H54 (cell line): ENCODE measurements around the gene ABCC6.
"Not testable (repeated sequence)": the region's sequence is repeated elsewhere in the genome, so short reads cannot be mapped to it uniquely, and the experiment has no call there.

ENCODE experiments used
- DNase-seq: peaks from one replicate; pipeline ENCODE4 v3.0.0; 2011; ENCODE audit warnings: low spot score, mixed read lengths; ENCODE audit not compliant: insufficient read length
- FAIRE-seq: peaks from 3 replicates; lab custom pipeline; 2011; peaks lifted over from hg19 to GRCh38; lab: Jason Lieb, UNC
- POLR2A ChIP-seq: IDR thresholded peaks from 2 replicates; pipeline ENCODE4 v1.6.1; 2011; ENCODE audit warnings: low read depth, mild to moderate bottlenecking, low read length

ABCC6 gene

DNA sequence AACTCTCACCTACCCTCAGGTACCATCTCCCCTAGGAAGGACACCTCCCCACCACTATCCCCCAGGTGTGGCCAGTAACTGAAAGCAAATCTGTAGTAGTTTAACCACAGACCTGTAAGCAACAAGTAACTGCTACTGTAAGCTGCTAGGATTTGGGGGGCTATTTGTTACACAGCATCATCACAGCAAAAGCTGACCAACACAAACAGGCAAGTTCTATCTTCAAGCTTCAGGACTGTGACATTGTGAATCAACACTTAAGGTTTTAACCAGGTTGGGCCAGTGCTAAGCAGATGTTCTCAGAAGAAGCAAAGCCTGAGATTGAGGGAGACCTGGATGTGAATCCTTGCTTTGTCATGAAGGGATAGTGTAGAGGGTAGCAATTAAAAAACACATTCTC is 47.0 kb downstream of the ABCC6 start:
- DNase-seq: no peak
- no peak for FAIRE-seq
- TF ChIP-seq POLR2A: no peak

DNA sequence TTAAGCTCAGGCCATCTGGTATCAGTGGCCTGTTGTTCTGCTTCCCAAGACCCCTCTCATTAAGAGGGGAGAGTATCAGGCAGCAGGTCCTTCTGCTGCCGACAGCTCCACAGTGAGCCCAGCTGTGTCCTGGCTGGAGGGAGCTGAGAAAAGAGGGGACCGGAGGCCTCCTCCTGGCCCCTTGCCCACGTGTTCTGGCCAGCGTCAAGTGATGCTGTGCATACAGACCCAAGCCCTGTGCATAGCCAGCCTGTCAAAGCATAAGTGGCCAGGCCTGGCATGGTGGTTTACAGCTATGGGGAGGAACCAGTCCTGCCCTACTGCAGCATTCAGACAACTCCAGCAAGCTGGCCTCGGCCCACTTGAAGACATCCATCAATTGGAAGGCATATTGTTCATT is 48.0 kb downstream of the ABCC6 start:
- no peak for TF ChIP-seq POLR2A
- FAIRE-seq (no peak), DNase-seq (no peak)

- no peak for DNase-seq
- no peak for FAIRE-seq
- TF ChIP-seq POLR2A: no peak
Observed at GRCh38 chr16:16172991-16173390, 50.3 kb downstream of the ABCC6 start.

DNA sequence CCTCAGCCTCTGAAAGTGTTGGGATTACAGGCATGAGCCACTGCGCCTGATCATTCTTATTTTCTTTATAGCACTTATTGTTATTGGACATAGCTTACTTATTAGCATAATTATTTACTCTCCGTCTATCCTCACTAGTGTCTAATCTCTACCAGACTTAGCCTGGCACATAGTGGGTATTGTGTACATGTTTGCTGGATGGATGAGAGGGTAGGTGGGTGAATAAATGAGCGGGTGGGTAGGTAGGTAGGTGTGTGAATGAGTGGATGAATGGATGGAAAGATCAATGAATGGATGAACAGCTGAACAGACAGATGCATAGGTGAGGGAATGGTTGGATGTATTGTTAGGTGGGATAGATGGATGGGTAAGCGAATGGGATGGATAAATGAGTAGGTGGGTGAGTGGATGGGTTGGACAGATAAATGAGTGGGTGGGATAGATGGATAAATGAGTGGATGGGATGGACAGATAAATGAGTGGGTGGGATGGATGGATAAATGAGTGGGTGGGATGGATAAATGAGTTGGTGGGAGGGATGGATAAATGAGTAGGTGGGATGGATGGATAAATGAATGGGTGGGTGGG is 51.9 kb downstream of the ABCC6 start:
- FAIRE-seq: no peak
- no peak for DNase-seq
- TF ChIP-seq POLR2A: no peak

GRCh38 chr16:16169615-16170014 is 53.7 kb downstream of the ABCC6 start:
- TF ChIP-seq POLR2A: no peak
- FAIRE-seq: no peak
- no peak for DNase-seq

DNA sequence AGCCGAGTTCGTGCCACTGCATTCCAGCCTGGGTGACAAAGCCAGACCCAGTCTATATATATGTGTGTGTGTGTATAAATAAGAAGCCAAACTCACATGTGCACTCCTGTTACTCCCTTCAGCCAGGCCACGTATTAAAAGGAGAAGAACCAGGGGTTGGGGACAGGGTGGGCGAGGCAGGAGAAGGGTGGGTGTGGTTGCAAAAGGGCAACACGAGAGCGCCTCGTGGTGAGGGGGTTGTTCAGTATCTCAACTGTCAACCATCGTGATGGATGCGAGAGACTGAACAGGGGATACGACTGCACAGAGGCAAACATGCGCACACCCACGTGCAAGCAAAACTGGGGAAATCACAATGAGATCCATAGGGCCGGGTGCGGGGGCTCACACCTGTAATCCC is 54.9 kb downstream of the ABCC6 start:
- FAIRE-seq (no peak), DNase-seq (no peak)
- TF ChIP-seq POLR2A: no peak

DNA sequence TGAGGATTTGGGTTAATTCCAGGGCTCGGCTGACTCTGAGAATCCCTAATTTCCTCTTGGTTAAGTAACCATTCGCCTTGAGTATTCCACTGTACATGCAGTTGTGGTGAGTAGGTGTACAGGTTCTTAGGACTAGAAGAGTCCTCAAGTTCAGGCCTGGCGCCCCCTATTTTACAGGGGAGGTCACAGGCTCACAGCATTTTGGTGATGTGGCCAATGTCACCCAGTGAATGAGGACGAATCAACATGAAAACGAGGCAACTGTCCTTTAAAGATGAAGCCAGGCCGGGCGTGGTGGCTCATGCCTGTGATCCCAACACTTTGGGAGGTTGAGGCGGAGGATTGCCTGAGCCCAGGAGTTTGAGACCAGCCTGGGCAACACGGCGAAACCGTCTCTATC is 55.4 kb downstream of the ABCC6 start:
- DNase-seq (no peak), FAIRE-seq (no peak)
- no peak for TF ChIP-seq POLR2A

DNA sequence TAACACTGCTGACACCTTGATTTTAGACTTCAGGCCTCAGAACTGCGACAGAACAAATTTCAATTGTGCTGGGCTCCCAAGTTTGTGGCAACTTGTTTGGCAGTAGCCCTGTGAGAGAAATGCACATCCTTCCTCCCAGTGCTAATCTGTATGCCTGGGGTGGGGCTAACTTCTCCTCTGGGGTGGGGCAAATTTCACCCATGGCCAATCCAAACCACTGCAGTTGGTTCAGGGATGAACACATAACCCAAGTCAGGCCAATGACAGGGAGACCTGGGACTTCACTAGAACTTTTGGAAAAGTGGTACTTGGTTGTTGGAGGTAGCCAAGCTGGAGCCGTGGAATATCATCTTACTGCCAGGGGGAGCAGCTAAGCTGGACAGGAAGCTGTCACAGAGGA is 56.3 kb downstream of the ABCC6 start:
- TF ChIP-seq POLR2A: no peak
- FAIRE-seq (no peak), DNase-seq (no peak)

- no peak for FAIRE-seq
- no peak for TF ChIP-seq POLR2A
- DNase-seq: no peak
Observed at GRCh38 chr16:16166085-16166484, 57.2 kb downstream of the ABCC6 start.

DNA sequence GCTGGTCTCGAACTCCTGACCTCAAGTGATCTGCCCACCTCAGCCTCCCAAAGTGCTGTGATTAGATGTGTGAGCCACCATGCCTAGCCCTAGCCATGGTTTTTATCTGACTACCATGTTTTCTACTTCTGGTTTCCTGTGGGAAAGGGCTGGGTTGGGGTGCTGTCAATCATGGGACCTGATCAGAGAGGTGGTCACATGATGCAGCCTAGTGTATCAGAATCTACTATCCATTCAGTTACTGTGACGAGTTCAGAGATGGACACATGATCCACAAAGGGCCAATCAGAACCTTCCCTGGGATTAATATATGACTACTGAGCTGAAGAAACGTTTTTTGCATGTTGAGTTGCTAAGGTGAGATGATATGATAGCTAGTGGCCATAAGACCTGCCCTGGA is 59.1 kb downstream of the ABCC6 start:
- DNase-seq (no peak), FAIRE-seq (no peak)
- no peak for TF ChIP-seq POLR2A

DNA sequence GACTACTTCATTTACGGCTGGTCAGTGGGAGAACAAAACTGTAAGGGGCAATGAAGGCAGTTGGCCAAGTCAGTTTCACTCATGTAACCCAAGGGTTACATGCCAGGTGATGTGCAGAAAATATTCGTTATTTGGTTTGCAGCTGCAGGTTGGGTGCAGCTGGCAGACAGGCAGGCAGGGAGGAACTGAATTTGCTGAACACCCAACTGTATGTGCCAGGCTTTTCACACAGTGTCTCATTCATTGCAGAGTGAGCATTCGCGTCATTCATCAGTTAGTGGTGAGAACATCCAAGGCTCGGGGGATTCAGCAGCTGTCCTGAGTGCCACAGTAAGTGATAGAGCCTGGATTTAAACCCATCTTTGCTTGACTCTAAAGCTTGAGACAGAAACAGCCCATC is 59.7 kb downstream of the ABCC6 start:
- FAIRE-seq (no peak), DNase-seq (no peak)
- no peak for TF ChIP-seq POLR2A

DNA sequence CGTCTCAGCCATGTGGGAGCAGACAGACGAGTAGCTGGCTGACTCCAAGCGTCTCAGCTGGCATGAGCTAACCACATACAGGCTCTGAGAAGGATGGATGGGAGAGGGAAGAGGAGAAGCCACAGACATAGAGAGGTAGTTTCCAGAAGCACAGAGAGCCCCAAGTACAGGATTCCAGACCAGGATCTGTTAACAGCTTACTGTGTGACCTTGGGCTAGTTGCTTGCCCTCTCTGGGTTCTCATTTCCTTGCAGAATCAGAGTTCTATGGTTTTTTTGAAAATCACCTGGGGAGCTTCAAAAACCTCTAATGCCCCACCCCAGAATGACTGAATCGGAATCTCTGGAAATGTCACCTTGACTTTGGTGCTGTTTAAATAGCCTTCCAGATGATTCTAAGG is 60.2 kb downstream of the ABCC6 start:
- no peak for TF ChIP-seq POLR2A
- no peak for FAIRE-seq
- DNase-seq: no peak

DNA sequence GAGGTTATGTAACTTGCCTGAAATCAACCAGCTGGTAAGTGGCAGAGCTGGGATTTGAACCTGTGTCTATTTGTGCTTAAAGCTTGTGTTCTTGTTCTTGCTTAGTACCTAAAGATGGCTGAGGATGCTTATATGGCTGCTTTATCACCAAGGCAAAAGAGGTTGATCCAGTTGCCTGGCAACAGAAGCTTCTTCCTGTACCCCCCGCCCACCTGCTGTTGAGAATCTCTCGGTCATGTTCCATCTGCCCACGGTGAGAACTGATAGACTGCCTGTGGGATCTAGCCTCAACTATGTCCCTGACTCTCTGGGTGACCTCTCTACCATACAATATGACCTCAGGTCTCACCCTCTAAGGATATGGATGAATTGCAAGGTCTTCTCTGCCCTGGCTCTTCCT is 60.7 kb downstream of the ABCC6 start:
- FAIRE-seq (no peak), DNase-seq (no peak)
- TF ChIP-seq POLR2A: no peak

DNA sequence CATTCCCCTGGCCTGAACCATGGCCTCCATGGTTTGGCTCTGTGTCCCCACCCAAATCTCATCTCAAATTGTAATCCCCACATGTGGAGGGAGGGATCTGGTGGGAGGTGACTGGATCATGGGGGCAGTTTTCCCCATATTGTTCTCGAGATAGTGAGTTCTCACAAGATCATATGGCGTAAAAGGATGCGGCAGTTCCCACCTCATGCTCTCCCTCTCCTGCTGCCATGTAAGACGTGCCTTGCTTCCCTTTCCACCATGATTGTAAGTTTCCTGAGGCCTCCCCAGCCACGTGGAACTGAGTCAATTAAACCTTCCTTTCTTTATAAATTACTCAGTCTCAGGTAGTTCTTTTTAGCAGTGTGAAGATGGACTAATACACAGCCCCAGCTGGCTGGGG is 61.5 kb downstream of the ABCC6 start:
- DNase-seq, FAIRE-seq: not testable (repeated sequence)

DNA sequence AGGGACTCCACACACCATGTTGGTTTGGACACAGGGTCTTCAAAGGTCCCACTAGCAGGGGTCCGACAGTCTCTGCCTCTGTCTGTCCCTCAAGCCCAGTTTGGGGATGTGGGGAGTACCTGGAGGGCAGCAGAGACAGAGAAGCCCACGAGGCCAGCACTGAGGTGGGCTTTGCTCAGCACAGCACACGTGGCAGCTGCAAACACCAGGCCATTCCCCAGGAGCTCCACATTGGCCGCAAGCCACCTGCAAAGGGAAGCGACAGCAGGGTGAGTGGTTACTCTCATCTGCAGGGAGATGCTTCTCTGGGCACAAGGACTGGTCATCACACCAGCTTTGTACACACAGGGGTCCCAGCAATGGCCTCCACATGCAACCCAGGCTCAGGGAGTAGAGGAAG is 62.0 kb downstream of the ABCC6 start:
- FAIRE-seq: no peak
- no peak for TF ChIP-seq POLR2A
- DNase-seq: no peak

DNA sequence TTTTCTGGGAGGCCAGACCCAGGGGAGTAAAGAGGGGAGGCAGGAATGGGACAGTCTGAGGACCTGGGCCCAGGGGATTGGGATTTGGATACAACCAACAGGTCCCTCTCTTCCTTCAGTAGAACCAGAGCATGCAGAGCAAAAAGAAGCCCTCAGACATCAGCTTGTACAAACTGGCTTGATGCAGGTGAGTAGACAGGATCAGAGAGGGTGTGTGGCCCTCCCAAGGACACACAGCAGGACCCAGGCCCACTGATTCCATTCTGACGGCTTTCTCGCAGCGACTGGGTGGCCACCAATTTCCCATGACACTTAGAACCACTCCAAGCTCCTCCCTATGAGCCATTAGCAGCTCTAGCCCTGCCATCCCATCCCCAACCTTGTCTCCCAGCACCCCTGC is 63.6 kb downstream of the ABCC6 start:
- no peak for TF ChIP-seq POLR2A
- FAIRE-seq (no peak), DNase-seq (no peak)
